SHP77 treated with DMSO at 0.1 percent for 48 hours (cell line): ENCODE data around the gene FKBP5.
"Not testable (repeated sequence)": the region's sequence is repeated elsewhere in the genome, so short reads cannot be mapped to it uniquely, and the experiment has no call there.

ENCODE experiments used
- DNase-seq: peaks from one replicate; lab custom pipeline; 2025; lab: John Stamatoyannopoulos, UW

The FKBP5 gene

DNA sequence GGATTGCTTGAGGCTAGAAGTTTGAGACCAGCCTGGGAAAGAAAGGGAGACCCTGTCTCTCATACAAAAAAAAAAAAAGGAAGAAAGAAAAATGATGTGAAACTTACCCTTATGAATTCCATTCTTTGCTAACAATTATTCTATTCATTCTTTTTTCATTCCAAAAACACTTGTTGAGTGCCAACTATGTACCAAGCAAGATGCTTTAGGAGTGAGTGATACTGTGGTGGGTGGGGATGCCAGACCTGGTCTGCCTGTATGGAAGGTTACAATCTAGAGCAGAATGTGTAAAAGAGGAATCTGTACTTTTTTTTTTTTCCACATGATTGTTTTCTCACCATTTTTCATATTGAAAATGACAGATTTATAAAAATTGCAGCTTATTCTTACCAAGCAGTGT is 102.2 kb downstream of the FKBP5 start:
- DNase-seq: no peak

GRCh38 chr6:35585658-35586057 is 103.1 kb downstream of the FKBP5 start:
- DNase-seq: no peak

DNA sequence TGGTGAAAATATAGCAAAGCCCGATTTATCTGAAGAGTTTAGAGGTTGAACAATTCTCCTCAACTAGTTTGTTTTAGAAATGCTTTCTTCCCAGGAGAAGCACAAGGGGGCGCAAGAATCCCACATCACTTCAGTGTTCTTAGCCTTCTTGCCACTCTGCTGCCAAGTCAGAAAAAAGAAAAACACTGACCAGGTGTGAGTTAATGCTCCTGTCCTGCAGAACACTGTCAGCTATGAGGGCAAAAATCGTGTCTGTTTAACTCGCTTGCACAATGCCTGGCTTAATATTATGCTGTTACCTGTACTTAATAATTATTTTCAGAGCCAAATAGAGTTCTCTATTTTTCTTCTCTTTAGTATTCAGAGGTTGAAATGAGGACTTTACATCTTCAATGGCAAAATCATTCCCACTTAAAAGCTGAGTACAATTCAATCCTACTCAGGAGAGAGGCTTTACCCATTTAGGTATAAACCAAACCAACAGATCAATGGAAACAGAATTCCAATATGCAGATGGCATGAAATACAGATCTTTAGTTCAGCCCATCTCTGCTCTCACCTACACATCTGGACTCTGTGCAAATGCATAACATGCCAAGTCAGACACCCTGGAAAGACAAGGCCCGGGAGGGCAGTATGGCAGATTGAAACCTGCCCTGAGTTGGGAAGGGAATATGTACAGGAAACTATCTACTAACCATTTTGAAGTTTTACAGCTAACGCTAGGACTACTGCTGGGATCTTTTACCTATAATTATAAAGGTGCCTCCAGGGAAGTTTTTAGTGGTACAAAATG is 104.6 kb downstream of the FKBP5 start:
- no peak for DNase-seq

DNA sequence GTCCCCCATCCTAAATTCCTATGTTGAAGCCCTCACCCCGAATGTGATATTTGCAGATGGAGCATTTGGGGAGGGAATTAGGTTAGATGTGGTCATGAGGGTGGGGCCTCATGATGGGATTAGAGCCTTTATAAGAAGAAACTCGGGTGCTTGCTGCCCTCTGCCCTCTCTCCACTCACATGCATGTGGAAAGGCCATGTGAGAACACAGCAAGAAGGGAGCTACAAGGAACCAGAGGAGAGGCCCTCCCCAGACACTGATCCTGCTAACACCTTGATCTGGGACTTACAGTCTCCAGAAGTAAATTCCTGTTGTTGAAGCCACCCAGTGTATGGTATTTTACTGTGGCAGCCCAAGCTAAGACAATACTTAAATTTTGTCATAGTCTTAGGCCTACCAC is 106.4 kb downstream of the FKBP5 start:
- DNase-seq: no peak

GRCh38 chr6:35581633-35582032 is 107.1 kb downstream of the FKBP5 start:
- DNase-seq: no peak

DNA sequence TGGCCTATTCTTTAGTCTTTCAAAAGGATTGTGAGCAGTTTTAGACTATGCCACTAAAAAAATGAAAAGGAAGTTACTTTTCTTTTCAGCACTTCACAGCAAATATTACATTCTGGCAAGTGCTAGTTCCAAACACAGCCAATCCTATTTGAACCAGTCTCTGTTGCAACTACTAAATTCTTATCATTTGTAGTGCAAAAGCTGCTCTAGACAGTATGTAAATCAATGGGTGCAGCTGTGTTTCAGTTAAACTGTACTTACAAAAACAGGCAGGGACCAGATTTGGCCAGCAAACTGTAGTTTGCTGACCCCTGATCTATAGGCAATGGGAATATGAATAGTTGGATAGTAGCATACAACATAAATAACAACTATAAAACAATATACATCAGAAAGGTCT is 107.9 kb downstream of the FKBP5 start:
- no peak for DNase-seq

GRCh38 chr6:35576682-35577081 is 112.0 kb downstream of the FKBP5 start:
- DNase-seq: no peak

- no peak for DNase-seq
Observed at GRCh38 chr6:35573495-35574110, 115.1 kb downstream of the FKBP5 start.

- DNase-seq: not testable (repeated sequence)
Observed at GRCh38 chr6:35570885-35571330, 117.8 kb downstream of the FKBP5 start.

DNA sequence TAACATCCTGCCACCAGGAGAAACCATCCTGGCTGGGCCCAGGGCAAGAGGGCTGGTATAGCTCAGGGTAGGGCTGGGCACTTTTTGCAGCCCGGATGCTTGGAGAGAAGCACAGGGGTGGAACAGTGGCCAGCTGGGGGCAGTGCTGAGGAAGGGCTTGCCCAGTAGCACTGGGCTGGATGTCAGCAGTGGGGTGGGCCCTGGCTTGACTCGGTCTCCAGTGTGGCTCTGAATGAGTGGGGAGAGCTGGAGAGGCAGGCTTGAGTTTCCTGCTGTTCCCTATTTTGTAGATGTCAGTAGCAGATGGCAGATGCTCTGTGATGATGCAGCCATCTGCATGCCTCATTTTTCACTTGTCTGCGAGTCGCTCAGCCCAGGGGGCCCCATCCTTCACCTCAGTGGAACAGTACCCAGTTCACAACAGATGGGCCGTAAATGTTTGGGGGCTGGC is 119.7 kb downstream of the FKBP5 start:
- no peak for DNase-seq

GRCh38 chr6:35566794-35567193 is 121.9 kb downstream of the FKBP5 start:
- DNase-seq: no peak

- no peak for DNase-seq
Observed at GRCh38 chr6:35564733-35565132, 124.0 kb downstream of the FKBP5 start.

DNA sequence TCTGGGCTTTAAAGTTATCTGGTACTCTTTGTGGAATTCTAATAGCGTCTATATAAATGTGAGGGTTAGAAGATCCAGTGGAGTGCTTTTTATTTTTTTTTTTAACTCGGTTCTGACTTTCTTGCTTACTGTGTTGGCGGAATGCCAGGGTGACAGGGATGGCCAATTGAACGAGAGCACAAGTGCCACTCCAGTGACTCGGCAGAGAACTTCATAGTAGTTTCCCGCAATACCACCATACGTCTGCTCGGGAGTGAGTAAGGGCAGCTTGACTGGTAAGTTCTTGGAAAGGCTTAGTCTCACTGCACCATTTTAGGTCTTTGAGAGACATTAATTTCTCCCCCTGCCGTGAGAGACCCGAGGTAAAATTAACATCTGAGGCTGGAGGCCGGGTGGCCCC is 126.7 kb downstream of the FKBP5 start:
- DNase-seq: no peak

DNA sequence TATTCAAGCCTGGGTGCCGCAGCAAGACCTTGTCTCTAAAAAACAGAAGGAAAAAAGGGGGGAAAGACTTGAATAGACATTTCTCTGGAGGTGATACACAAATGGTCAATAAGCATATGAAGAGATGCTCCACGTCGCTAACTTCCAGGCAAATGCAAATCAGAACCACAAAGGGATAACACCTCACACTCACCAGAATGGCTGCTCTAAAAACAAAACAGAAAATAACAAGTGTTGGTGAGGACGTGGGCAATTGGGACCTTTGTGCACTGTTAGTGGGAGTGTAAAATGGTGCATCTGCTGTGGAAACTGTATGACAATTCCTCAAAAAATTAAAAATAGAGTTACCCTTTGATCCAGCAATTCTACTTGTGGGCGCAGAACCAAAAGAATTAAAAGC is 127.6 kb downstream of the FKBP5 start:
- no peak for DNase-seq

GRCh38 chr6:35558571-35558970 is 130.1 kb downstream of the FKBP5 start:
- no peak for DNase-seq

GRCh38 chr6:35557239-35557638 is 131.5 kb downstream of the FKBP5 start:
- no peak for DNase-seq

DNA sequence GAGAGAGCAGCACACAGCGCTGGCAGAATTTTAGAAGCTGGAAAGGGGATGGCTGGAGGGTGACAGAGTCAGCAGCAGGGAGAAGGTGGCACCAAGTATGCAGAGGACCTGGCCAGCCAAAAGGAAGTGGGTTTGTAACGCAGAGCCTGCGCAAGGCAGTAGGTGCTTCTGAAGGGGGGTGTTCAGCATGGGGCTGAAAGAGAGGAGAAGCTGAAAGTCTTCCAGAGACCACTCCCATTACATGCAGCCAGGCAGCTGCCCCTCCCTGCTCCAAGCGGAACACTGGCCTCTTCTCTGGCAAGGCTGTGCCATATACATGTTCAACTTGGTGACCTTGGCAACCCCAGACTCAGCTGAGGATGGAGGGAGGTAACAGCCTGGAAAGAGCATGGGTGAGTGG is 133.9 kb downstream of the FKBP5 start:
- DNase-seq: no peak

GRCh38 chr6:35553315-35553714 is 135.4 kb downstream of the FKBP5 start:
- no peak for DNase-seq

DNA sequence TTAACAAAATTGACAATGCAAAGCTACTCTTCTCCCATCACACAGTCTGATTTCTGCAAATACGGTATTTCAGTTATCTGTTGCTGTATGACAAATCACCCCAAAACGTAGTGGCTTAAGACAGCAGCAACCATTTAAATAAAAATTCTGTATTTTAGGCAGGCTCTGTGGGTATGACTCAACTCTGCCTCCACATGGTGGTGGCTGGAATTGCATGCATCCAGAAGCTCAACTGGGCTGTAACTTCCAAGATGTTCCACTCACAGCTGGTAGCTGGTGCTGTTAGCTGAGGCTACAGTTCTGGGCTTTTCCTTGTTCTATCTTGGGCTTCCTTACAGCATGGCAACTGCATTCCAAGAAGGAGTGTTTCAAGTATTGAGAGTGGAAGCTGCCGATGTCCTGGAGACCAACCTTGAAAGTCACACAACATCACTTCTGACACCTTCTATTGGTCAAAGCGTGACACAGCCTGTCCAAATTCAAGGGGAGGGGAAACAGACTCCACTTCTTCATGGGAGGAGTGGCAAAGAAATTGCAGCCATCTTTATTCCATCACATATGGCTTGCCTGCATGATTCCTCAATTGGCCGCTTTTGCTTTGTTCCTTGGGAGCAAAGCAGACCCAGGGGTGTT is 136.3 kb downstream of the FKBP5 start:
- DNase-seq: no peak

DNA sequence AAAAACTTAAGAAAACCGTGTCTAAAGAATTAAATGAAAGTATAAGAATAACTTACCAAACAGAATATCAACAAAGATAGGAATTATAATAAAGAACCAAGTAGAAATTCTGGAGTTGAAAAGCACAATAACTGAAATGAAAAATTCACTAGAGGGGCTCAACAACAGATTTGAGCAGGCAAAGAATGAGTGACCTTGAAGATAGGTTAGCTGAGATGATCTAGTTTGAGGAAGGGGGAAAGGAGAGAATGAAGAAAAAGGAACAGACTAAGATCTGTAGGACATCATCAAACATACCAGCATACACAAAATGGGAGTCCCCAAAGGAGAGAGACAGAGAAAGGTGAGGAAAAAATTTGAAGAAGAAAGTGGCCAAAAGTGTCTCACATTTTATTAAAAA is 138.3 kb downstream of the FKBP5 start:
- DNase-seq: no peak

DNA sequence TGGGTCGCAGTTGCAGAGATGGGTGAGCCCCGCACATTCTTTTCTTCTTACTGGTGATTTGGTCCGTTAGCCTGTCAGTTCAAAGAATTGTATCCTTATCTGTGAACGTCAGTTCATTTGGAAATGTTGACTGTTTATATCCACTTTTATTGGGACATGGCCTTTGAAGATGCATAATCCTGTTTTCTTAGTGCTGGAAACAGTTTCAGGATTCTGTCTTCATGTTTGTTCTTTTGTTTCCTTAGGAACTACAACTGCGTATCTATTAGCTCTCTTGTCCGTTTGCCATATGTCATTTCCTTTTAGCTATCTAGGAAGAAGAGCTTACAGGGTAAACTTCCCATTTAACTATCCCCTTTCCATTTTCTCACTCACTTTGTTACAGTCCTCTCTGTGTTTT is 141.0 kb downstream of the FKBP5 start:
- no peak for DNase-seq

GRCh38 chr6:35544769-35545361 is 143.8 kb downstream of the FKBP5 start:
- DNase-seq: no peak
